Measurements from ENCODE around the gene MACROD2. TPM values are rescaled to one million over a fixed set of nuclear protein-coding genes. Genes with fewer than 3 reads are reported as not detected.

Gene MACROD2
- polyA plus RNA-seq, 2 of the 4 experiments (the other 2 are of a cell fraction): 0.96 to 1.3 TPM

DNA sequence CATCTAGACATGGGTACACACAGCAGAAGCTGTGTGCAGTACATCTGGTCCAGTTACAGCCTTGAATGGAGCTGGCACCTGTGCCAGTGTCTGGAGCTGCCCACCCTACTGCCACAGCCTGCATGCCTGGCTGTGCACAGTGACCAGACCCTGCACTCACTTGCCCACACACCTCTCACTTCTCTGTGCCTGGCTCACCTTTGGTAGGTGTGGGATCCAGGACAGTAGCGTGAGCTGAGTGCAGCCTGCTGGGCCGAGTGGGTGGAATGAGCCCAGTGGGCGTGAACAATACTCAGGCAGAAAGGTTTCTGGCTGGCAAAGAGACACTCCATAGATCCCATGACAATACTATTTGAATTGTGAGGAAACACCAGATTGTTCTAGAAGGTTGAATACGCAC, 1181.6 kb downstream of the MACROD2 start:
- ChIA-PET CTCF (no interaction called here), POLR2A (no interaction called here)
- no peak for TF ChIP-seq EHF (CRISPR knock-in tag; IDR thresholded peaks at IDR 0.05)
- no peak for TF ChIP-seq FOSB (CRISPR knock-in tag; IDR thresholded peaks at IDR 0.05)
- no peak for TF ChIP-seq ZNF302 (CRISPR knock-in tag; IDR thresholded peaks at IDR 0.05)
- TF ChIP-seq TP53 (CRISPR knock-in tag; IDR thresholded peaks at IDR 0.05): no peak
- TF ChIP-seq NPAS2 (CRISPR knock-in tag; IDR thresholded peaks at IDR 0.05; ENCODE audit: borderline replicate concordance): no peak
- no peak for TF ChIP-seq ZFP36 (IDR thresholded peaks at IDR 0.05; ENCODE audit: borderline replicate concordance, partially characterized antibody)
- no peak for TF ChIP-seq JUN (IDR thresholded peaks at IDR 0.05)
- TF ChIP-seq, protein P1, sequence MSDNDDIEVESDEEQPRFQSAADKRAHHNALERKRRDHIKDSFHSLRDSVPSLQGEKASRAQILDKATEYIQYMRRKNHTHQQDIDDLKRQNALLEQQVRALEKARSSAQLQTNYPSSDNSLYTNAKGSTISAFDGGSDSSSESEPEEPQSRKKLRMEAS (IDR thresholded peaks at IDR 0.05): no peak
- no peak for TF ChIP-seq KDM5A (IDR thresholded peaks at IDR 0.05)
- no peak for TF ChIP-seq PHF8 (IDR thresholded peaks at IDR 0.05; ENCODE audit: borderline replicate concordance, low read depth)
- TF ChIP-seq NR3C1 (IDR thresholded peaks at IDR 0.05): no peak
- TF ChIP-seq HDAC2 (IDR thresholded peaks at IDR 0.05): no peak
- TF ChIP-seq, protein P2, sequence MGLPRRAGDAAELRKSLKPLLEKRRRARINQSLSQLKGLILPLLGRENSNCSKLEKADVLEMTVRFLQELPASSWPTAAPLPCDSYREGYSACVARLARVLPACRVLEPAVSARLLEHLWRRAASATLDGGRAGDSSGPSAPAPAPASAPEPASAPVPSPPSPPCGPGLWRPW (IDR thresholded peaks at IDR 0.05): no peak
- TF ChIP-seq ZC3H11A (IDR thresholded peaks at IDR 0.05): no peak
- TF ChIP-seq FOSL2 (IDR thresholded peaks at IDR 0.05): no peak
- TF ChIP-seq FOSL2 (CRISPR knock-in tag; IDR thresholded peaks at IDR 0.05): no peak
- TF ChIP-seq TFCP2L1 (CRISPR knock-in tag; IDR thresholded peaks at IDR 0.05): no peak
- no peak for ATAC-seq
- Histone ChIP-seq H3K27ac (no peak overlapping the region), H3K9me3 (0 out of 3 replicates have a peak, but pooled peaks cover 9% of the 10 kb centered on the region), H3K4me3 (no peak overlapping the region), H3K4me2 (no peak overlapping the region), H3K4me1 (no peaks in the 10 kb centered on the region)
- FAIRE-seq: no peak
- WGBS (ENCODE audit: missing lambda C conversion rate): 83% methylated on average over 4 of the region's 4 CpGs
- no peak for DNase-seq (ENCODE audit: low read depth in 1 of 2, low spot score in 1 of 2)

DNA sequence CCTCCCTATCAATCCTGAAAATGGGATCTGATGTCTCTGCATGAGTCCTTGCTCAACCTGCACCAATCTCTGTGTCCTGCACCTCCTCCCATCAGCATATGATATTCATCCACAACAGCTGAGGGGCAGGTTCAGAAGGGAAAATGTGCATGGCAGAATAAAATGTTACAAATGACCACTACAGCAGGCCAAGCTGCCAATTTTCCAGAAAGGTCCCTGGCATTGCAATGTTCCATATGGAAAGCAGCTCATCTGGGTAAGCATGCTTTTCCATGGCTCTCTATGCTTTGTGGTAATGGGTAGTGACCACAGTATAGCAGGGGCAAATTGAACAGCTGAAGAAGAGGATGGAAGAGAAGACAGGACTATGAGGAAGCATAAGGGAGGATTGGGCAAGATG, 1183.3 kb downstream of the MACROD2 start:
- TF ChIP-seq, protein P3, sequence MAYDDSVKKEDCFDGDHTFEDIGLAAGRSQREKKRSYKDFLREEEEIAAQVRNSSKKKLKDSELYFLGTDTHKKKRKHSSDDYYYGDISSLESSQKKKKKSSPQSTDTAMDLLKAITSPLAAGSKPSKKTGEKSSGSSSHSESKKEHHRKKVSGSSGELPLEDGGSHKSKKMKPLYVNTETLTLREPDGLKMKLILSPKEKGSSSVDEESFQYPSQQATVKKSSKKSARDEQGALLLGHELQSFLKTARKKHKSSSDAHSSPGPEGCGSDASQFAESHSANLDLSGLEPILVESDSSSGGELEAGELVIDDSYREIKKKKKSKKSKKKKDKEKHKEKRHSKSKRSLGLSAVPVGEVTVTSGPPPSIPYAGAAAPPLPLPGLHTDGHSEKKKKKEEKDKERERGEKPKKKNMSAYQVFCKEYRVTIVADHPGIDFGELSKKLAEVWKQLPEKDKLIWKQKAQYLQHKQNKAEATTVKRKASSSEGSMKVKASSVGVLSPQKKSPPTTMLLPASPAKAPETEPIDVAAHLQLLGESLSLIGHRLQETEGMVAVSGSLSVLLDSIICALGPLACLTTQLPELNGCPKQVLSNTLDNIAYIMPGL (CRISPR knock-in tag; IDR thresholded peaks at IDR 0.05; ENCODE audit: borderline replicate concordance): no peak
- TF ChIP-seq GATA3 (IDR thresholded peaks at IDR 0.05; ENCODE audit: borderline replicate concordance) (no peak), RNF2 (IDR thresholded peaks at IDR 0.05; ENCODE audit: borderline replicate concordance, low read depth) (no peak), CHD2 (IDR thresholded peaks at IDR 0.05; ENCODE audit: low read length, partially characterized antibody) (no peak), NPAS2 (CRISPR knock-in tag; IDR thresholded peaks at IDR 0.05; ENCODE audit: borderline replicate concordance) (no peak), JUN (IDR thresholded peaks at IDR 0.05) (no peak), ZNF302 (CRISPR knock-in tag; IDR thresholded peaks at IDR 0.05) (no peak), KDM5A (IDR thresholded peaks at IDR 0.05) (no peak), RAD21 (conservative IDR thresholded peaks at IDR 0.05 in 1 of 2, IDR thresholded peaks at IDR 0.05 in 1 of 2) (no peak), HOXB13 (CRISPR knock-in tag; IDR thresholded peaks at IDR 0.05; ENCODE audit: low read depth) (no peak), EP300 (IDR thresholded peaks at IDR 0.05) (no peak), HOXA7 (CRISPR knock-in tag; IDR thresholded peaks at IDR 0.05) (no peak), PHF8 (IDR thresholded peaks at IDR 0.05; ENCODE audit: borderline replicate concordance, low read depth) (no peak), CBX8 (IDR thresholded peaks at IDR 0.05) (no peak)
- TF ChIP-seq, protein P1 (IDR thresholded peaks at IDR 0.05): no peak
- TF ChIP-seq, protein P4, sequence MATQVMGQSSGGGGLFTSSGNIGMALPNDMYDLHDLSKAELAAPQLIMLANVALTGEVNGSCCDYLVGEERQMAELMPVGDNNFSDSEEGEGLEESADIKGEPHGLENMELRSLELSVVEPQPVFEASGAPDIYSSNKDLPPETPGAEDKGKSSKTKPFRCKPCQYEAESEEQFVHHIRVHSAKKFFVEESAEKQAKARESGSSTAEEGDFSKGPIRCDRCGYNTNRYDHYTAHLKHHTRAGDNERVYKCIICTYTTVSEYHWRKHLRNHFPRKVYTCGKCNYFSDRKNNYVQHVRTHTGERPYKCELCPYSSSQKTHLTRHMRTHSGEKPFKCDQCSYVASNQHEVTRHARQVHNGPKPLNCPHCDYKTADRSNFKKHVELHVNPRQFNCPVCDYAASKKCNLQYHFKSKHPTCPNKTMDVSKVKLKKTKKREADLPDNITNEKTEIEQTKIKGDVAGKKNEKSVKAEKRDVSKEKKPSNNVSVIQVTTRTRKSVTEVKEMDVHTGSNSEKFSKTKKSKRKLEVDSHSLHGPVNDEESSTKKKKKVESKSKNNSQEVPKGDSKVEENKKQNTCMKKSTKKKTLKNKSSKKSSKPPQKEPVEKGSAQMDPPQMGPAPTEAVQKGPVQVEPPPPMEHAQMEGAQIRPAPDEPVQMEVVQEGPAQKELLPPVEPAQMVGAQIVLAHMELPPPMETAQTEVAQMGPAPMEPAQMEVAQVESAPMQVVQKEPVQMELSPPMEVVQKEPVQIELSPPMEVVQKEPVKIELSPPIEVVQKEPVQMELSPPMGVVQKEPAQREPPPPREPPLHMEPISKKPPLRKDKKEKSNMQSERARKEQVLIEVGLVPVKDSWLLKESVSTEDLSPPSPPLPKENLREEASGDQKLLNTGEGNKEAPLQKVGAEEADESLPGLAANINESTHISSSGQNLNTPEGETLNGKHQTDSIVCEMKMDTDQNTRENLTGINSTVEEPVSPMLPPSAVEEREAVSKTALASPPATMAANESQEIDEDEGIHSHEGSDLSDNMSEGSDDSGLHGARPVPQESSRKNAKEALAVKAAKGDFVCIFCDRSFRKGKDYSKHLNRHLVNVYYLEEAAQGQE (IDR thresholded peaks at IDR 0.05): no peak
- TF ChIP-seq, protein P5, sequence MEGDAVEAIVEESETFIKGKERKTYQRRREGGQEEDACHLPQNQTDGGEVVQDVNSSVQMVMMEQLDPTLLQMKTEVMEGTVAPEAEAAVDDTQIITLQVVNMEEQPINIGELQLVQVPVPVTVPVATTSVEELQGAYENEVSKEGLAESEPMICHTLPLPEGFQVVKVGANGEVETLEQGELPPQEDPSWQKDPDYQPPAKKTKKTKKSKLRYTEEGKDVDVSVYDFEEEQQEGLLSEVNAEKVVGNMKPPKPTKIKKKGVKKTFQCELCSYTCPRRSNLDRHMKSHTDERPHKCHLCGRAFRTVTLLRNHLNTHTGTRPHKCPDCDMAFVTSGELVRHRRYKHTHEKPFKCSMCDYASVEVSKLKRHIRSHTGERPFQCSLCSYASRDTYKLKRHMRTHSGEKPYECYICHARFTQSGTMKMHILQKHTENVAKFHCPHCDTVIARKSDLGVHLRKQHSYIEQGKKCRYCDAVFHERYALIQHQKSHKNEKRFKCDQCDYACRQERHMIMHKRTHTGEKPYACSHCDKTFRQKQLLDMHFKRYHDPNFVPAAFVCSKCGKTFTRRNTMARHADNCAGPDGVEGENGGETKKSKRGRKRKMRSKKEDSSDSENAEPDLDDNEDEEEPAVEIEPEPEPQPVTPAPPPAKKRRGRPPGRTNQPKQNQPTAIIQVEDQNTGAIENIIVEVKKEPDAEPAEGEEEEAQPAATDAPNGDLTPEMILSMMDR (IDR thresholded peaks at IDR 0.05): no peak
- TF ChIP-seq, protein P6, sequence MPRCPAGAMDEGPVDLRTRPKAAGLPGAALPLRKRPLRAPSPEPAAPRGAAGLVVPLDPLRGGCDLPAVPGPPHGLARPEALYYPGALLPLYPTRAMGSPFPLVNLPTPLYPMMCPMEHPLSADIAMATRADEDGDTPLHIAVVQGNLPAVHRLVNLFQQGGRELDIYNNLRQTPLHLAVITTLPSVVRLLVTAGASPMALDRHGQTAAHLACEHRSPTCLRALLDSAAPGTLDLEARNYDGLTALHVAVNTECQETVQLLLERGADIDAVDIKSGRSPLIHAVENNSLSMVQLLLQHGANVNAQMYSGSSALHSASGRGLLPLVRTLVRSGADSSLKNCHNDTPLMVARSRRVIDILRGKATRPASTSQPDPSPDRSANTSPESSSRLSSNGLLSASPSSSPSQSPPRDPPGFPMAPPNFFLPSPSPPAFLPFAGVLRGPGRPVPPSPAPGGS (IDR thresholded peaks at IDR 0.05): no peak
- H3K4me1 ChIP-seq: no peaks in the 10 kb centered on the region
- DNase-seq (ENCODE audit: low read depth in 1 of 2, low spot score in 1 of 2): no peak
- ChIA-PET CTCF (no interaction called here), POLR2A (no interaction called here)
- H3K4me3 ChIP-seq: no peak overlapping the region
- H3K9me3 ChIP-seq: 0 out of 3 replicates have a peak, but pooled peaks cover under 1% of the 10 kb centered on the region
- ATAC-seq: no peak
- no peak for FAIRE-seq
- H3K4me2 ChIP-seq: no peak overlapping the region
- H3K27ac ChIP-seq: no peak overlapping the region

All from A549 (cell line).